ENCODE data around the gene ZMYM2.

The ZMYM2 gene

DNA sequence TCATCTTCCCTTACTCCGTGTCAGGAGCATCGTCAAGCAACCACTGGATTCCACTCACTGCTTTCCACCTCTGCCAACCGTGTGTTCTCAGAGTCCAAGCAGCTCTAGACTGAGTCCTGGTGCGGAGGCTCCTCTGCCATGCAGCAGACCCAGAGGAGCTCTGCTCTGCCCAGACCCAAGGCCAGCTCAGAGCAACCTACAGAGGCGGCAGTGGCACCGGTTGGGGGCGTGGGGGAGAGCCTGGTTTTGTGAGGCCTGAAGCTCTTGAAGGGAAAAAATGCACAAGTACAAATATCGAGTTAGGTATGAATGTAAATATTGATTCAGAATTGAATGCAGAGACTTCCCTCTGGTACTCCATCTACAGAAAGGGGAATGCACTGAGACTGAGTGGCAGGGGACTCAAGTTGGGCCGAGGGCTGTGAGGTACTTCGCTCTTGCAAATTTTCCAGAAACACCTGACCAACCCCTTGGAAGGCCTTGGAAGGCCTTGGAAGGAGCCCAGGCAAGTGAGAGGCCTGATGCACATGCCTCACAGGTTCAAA is 155.6 kb downstream of the ZMYM2 start:
- TF ChIP-seq, protein P1, sequence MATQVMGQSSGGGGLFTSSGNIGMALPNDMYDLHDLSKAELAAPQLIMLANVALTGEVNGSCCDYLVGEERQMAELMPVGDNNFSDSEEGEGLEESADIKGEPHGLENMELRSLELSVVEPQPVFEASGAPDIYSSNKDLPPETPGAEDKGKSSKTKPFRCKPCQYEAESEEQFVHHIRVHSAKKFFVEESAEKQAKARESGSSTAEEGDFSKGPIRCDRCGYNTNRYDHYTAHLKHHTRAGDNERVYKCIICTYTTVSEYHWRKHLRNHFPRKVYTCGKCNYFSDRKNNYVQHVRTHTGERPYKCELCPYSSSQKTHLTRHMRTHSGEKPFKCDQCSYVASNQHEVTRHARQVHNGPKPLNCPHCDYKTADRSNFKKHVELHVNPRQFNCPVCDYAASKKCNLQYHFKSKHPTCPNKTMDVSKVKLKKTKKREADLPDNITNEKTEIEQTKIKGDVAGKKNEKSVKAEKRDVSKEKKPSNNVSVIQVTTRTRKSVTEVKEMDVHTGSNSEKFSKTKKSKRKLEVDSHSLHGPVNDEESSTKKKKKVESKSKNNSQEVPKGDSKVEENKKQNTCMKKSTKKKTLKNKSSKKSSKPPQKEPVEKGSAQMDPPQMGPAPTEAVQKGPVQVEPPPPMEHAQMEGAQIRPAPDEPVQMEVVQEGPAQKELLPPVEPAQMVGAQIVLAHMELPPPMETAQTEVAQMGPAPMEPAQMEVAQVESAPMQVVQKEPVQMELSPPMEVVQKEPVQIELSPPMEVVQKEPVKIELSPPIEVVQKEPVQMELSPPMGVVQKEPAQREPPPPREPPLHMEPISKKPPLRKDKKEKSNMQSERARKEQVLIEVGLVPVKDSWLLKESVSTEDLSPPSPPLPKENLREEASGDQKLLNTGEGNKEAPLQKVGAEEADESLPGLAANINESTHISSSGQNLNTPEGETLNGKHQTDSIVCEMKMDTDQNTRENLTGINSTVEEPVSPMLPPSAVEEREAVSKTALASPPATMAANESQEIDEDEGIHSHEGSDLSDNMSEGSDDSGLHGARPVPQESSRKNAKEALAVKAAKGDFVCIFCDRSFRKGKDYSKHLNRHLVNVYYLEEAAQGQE (IDR thresholded peaks at IDR 0.05; ENCODE audit: insufficient read depth in 1 of 2, low read depth in 2 of 2, low read length in 2 of 2), result no peak
- TF ChIP-seq SIN3A (IDR thresholded peaks at IDR 0.05; ENCODE audit: borderline replicate concordance, insufficient read depth, low read length) (no peak), FOXP2 (optimal IDR thresholded peaks at IDR 0.05; ENCODE audit: borderline replicate concordance, extremely low read depth, extremely low read length, insufficient read depth) (no peak), POLR2AphosphoS5 (IDR thresholded peaks at IDR 0.05; ENCODE audit: low read depth, low read length) (no peak), TAF1 (IDR thresholded peaks at IDR 0.05; ENCODE audit: borderline replicate concordance, insufficient read depth, low read length) (no peak)

DNA sequence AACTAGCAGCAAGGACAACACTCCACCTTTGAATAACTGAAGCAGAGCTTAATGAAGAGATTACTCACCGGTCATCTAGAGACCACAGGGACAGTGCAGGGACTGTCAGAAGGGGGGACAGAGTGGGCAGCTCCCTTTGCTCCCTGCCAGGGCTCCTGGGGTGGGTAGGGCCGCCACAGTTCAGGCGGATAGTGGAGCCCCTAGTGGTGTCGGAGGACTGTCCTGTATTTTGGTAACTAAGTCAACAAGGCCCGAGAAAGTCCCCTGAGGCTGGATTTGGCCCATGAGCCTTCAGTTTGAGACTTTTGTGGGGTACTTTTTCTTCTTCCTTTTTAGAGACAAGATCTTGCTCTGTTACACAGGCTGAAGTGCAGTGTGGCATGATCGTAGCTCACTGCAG is 157.7 kb downstream of the ZMYM2 start:
- TF ChIP-seq TAF1 (IDR thresholded peaks at IDR 0.05; ENCODE audit: borderline replicate concordance, insufficient read depth, low read length) (no peak), SIN3A (IDR thresholded peaks at IDR 0.05; ENCODE audit: borderline replicate concordance, insufficient read depth, low read length) (no peak), POLR2AphosphoS5 (IDR thresholded peaks at IDR 0.05; ENCODE audit: low read depth, low read length) (no peak), FOXP2 (optimal IDR thresholded peaks at IDR 0.05; ENCODE audit: borderline replicate concordance, extremely low read depth, extremely low read length, insufficient read depth) (no peak)
- TF ChIP-seq, protein P1 (IDR thresholded peaks at IDR 0.05; ENCODE audit: insufficient read depth in 1 of 2, low read depth in 2 of 2, low read length in 2 of 2), result no peak

DNA sequence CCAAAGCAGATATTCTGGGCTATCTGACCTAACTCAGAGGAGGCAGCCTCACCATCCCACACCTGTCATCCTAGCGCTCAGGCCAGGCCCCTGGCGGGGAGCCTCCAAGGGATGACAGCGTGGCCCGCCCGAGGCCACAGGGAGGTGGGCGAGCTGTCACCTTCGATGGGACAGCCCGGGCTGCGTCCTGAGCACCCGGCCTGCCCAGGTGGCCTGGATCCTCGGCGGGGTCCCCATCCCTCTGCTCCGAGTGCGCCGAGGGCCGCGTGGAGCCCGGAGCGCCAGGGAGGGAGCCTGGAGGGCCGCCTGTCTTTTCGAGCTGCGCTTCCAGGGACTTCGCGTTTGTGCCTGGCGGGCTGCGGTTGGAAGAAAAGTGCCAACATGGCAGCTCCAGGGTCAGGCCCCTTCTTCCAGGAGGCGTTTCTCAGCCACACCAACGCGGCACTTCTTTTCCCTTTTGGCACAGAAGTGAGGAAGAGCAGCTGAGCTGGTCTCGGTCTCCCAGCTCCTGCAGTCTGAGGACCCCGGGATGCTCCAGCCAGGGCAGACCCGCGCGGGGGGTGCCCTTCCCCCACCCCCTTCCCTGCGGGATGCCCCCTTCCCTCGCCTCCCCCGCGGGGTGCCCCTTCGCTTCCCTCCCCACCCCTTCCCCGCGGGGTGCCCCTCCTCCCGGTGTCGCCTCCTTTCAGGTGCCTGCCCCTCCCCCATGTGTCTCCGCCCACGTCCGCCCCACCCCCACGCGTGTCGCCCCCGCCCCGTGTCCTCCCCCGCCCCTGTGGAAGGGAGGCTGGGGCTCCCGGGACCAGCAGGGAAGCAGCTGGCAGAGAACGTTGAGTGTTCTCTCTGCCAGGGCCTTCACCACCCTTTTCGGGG is 160.0 kb downstream of the ZMYM2 start:
- TF ChIP-seq, protein P1 (IDR thresholded peaks at IDR 0.05; ENCODE audit: insufficient read depth in 1 of 2, low read depth in 2 of 2, low read length in 2 of 2), result no peak
- no peak for TF ChIP-seq FOXP2 (optimal IDR thresholded peaks at IDR 0.05; ENCODE audit: borderline replicate concordance, extremely low read depth, extremely low read length, insufficient read depth)
- no peak for TF ChIP-seq TAF1 (IDR thresholded peaks at IDR 0.05; ENCODE audit: borderline replicate concordance, insufficient read depth, low read length)
- no peak for TF ChIP-seq SIN3A (IDR thresholded peaks at IDR 0.05; ENCODE audit: borderline replicate concordance, insufficient read depth, low read length)
- TF ChIP-seq POLR2AphosphoS5 (IDR thresholded peaks at IDR 0.05; ENCODE audit: low read depth, low read length), result no peak

DNA sequence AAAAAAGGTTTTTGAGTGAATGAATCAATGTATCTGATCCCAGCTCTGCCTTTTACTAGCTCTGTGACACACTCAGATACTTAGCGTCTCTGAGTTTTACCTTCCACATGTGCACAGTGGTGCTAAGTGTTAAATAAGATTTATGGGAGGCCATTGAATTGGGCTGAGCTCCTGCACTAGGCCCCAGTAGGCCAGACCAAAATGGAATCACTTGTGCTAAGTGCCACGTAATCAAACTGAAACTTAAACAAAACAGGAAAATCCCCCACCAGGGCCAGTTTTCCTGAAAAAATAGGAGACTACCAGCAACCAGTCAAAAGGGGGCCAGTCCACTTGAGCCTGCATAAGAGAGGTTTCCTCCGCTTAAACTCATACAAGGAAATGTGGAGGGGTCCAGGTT is 161.4 kb downstream of the ZMYM2 start:
- no peak for TF ChIP-seq SIN3A (IDR thresholded peaks at IDR 0.05; ENCODE audit: borderline replicate concordance, insufficient read depth, low read length)
- TF ChIP-seq, protein P1 (IDR thresholded peaks at IDR 0.05; ENCODE audit: insufficient read depth in 1 of 2, low read depth in 2 of 2, low read length in 2 of 2), result no peak
- no peak for TF ChIP-seq TAF1 (IDR thresholded peaks at IDR 0.05; ENCODE audit: borderline replicate concordance, insufficient read depth, low read length)
- no peak for TF ChIP-seq POLR2AphosphoS5 (IDR thresholded peaks at IDR 0.05; ENCODE audit: low read depth, low read length)
- TF ChIP-seq FOXP2 (optimal IDR thresholded peaks at IDR 0.05; ENCODE audit: borderline replicate concordance, extremely low read depth, extremely low read length, insufficient read depth), result no peak

All from PFSK-1 (cell line).